Measurements from ENCODE around the gene AIF1L. TPM values are rescaled to one million over a fixed set of nuclear protein-coding genes. Genes with fewer than 3 reads are reported as not detected.
"Not testable (repeated sequence)": the region's sequence is repeated elsewhere in the genome, so short reads cannot be mapped to it uniquely, and the experiment has no call there.

The AIF1L gene
- total RNA-seq, 1 experiment from 2014 or later = 23.7 TPM

- 0 out of 2 replicates have a peak, but pooled peaks cover 6% of the 10 kb centered on the region for H3K4me1 ChIP-seq (ENCODE audit: insufficient read depth, low read length)
- DNase-seq = no peak
- H3K79me2 ChIP-seq (ENCODE audit: low read length) = no peaks in the 10 kb centered on the region
- no peak for TF ChIP-seq EZH2phosphoT487 (IDR thresholded peaks at IDR 0.05; ENCODE audit: borderline replicate concordance, low read length)
- TF ChIP-seq CTCF (conservative IDR thresholded peaks at IDR 0.05; ENCODE audit: low read depth, low read length) = no peak
- H3K4me3 ChIP-seq (ENCODE audit: low read length) = no peak overlapping the region
- intact Hi-C loops (cut with micrococcal nuclease) = no loop called here
- ChIA-PET POLR2A (ENCODE audit: unreplicated experiment) (no interaction called here), CTCF (no interaction called here)
- no peak overlapping the region for H2AFZ ChIP-seq (ENCODE audit: low read length)
- no peaks in the 10 kb centered on the region for H3K27me3 ChIP-seq (ENCODE audit: low read length)
- H4K20me1 ChIP-seq (ENCODE audit: low read length) = no peaks in the 10 kb centered on the region
- no peak overlapping the region for H3K9ac ChIP-seq (ENCODE audit: low read length)
- no peaks in the 10 kb centered on the region for H3K9me3 ChIP-seq (ENCODE audit: low read length)
- H3K27ac ChIP-seq (ENCODE audit: low read length) = no peak overlapping the region
- no peaks in the 10 kb centered on the region for H3F3A ChIP-seq (ENCODE audit: low read length, unreplicated experiment)
- no peaks in the 10 kb centered on the region for H3K36me3 ChIP-seq (ENCODE audit: low read depth, low read length)
- no peak overlapping the region for H3K4me2 ChIP-seq (ENCODE audit: low read length)
- TSS peak; percentile 17 for BruUV-seq (replicated peaks)
- ATAC-seq = no peak
- H3K9me2 ChIP-seq (replicated peaks; ENCODE audit: low read length) = no peaks in the 10 kb centered on the region
These were observed 2.2 kb downstream of the AIF1L start for GRCh38 chr9:131098391-131099101.

GRCh38 chr9:131099102-131099606 is 2.8 kb downstream of the AIF1L start:
- intact Hi-C loops (cut with micrococcal nuclease) = no loop called here
- Histone ChIP-seq H4K20me1 (ENCODE audit: low read length) (no peaks in the 10 kb centered on the region), H3K79me2 (ENCODE audit: low read length) (no peaks in the 10 kb centered on the region), H3K4me3 (ENCODE audit: low read length) (no peak overlapping the region), H3K36me3 (ENCODE audit: low read depth, low read length) (no peaks in the 10 kb centered on the region), H3K4me1 (ENCODE audit: insufficient read depth, low read length) (0 out of 2 replicates have a peak, but pooled peaks cover 6% of the 10 kb centered on the region), H3K4me2 (ENCODE audit: low read length) (no peak overlapping the region), H3K27me3 (ENCODE audit: low read length) (no peaks in the 10 kb centered on the region), H3K9me2 (replicated peaks; ENCODE audit: low read length) (no peaks in the 10 kb centered on the region), H3F3A (ENCODE audit: low read length, unreplicated experiment) (no peaks in the 10 kb centered on the region), H3K9me3 (ENCODE audit: low read length) (no peaks in the 10 kb centered on the region), H2AFZ (ENCODE audit: low read length) (no peak overlapping the region), H3K9ac (ENCODE audit: low read length) (no peak overlapping the region), H3K27ac (ENCODE audit: low read length) (no peak overlapping the region)
- ChIA-PET POLR2A (ENCODE audit: unreplicated experiment) (no interaction called here), CTCF (no interaction called here)
- no TSS peak for BruUV-seq (replicated peaks)
- ATAC-seq (no peak), DNase-seq (no peak)
- TF ChIP-seq EZH2phosphoT487 (IDR thresholded peaks at IDR 0.05; ENCODE audit: borderline replicate concordance, low read length) = no peak
- TF ChIP-seq EZH2 (IDR thresholded peaks at IDR 0.05; ENCODE audit: low read length, unreplicated experiment) = no peak
- no peak for TF ChIP-seq CTCF (conservative IDR thresholded peaks at IDR 0.05; ENCODE audit: low read depth, low read length)

- H3F3A ChIP-seq (ENCODE audit: low read length, unreplicated experiment); CTCF ChIA-PET; intact Hi-C loops (cut with micrococcal nuclease); POLR2A ChIA-PET (ENCODE audit: unreplicated experiment); H3K79me2 ChIP-seq (ENCODE audit: low read length); H4K20me1 ChIP-seq (ENCODE audit: low read length); H3K27me3 ChIP-seq (ENCODE audit: low read length); H3K4me2 ChIP-seq (ENCODE audit: low read length); H3K9me2 ChIP-seq (replicated peaks; ENCODE audit: low read length); DNase-seq; H3K36me3 ChIP-seq (ENCODE audit: low read depth, low read length); H3K9me3 ChIP-seq (ENCODE audit: low read length); H3K4me3 ChIP-seq (ENCODE audit: low read length); H3K4me1 ChIP-seq (ENCODE audit: insufficient read depth, low read length); BruUV-seq (replicated peaks); ATAC-seq; H3K9ac ChIP-seq (ENCODE audit: low read length); H2AFZ ChIP-seq (ENCODE audit: low read length); H3K27ac ChIP-seq (ENCODE audit: low read length): not testable (repeated sequence)
These were observed 3.5 kb downstream of the AIF1L start for GRCh38 chr9:131099845-131100244.

Data from PC-3 (cell line).